Activated CD8-positive, alpha-beta T cell treated with anti-CD3 and anti-CD28 coated beads for 36 hours (primary cell): Measurements from ENCODE around the gene IL2RA. TPM values are rescaled to one million over a fixed set of nuclear protein-coding genes. Genes with fewer than 3 reads are reported as not detected.

Experiments used
- ATAC-seq: fragments of 200-7000 bp; cut with Tn5 transposase; one replicate; pipeline ENCODE4 v1.10.0; 2021; ENCODE audit warnings: mild to moderate bottlenecking, moderate library complexity
- CTCF ChIA-PET: fragments of 350-600 bp; sonication (Branson Sonifier 250); formaldehyde crosslinking; loops from one replicate; lab custom pipeline; 2021; ENCODE audit warnings: antibody characterized with exemption; lab: Charles Lee
- POLR2A ChIA-PET: fragments of 350-600 bp; sonication (Branson Sonifier 250); formaldehyde crosslinking; loops from one replicate; lab custom pipeline; 2021; ENCODE audit warnings: antibody characterized with exemption; lab: Charles Lee
- DNase-seq: peaks from one replicate; pipeline ENCODE4 v3.0.0-alpha.2; 2020
- H3K27ac Mint-ChIP-seq: one replicate; pipeline ENCODE4 v1.8.0; 2021; ENCODE audit warnings: mild to moderate bottlenecking, mixed read lengths
- H3K27me3 Mint-ChIP-seq: one replicate; pipeline ENCODE4 v1.8.0; 2021; ENCODE audit warnings: mixed read lengths
- H3K36me3 Mint-ChIP-seq: one replicate; pipeline ENCODE4 v1.8.0; 2021; ENCODE audit warnings: low read depth, mixed read lengths
- H3K4me1 Mint-ChIP-seq: one replicate; pipeline ENCODE4 v1.8.0; 2021; ENCODE audit warnings: low read depth, mixed read lengths
- H3K4me3 Mint-ChIP-seq: one replicate; pipeline ENCODE4 v1.8.0; 2021; ENCODE audit warnings: mild to moderate bottlenecking, moderate library complexity, mixed read lengths
- H3K9me3 Mint-ChIP-seq: one replicate; pipeline ENCODE4 v1.8.0; 2021; ENCODE audit warnings: mixed read lengths
- intact Hi-C: fragments of 100-400 bp; cut with micrococcal nuclease; formaldehyde crosslinking; loops from one replicate; pipeline ENCODE4 v1.10.0; 2022
- total RNA-seq, 2 experiments: library from RNA; stranded (reverse); gene quantifications; one replicate each; pipeline ENCODE4 v1.2.3, GENCODE V29; 2021
- TF ChIP-seq, protein P1 (sequence below): fragments of 200-600 bp; IDR thresholded peaks from one replicate; pipeline ENCODE4 v1.8.0; 2022; ENCODE audit warnings: antibody characterized with exemption, mild to moderate bottlenecking

The IL2RA gene
- total RNA-seq, 2 experiments from 2014 or later: 868 to 874 TPM

- intact Hi-C loops: loop anchor here (5.0 to 10.0 kb wide), 2 partner anchors 34 to 272 kb away; partner anchors contain the start of gene GDI2
- peak overlapping the region; percentile 62 for H3K4me3 Mint-ChIP-seq
- DNase-seq: peak; percentile 96
- peaks cover 4% of the 10 kb centered on the region for H3K9me3 Mint-ChIP-seq
- POLR2A ChIA-PET: interaction anchor here (0.6 to 29.2 kb wide), 9 partner anchors 9 to 574 kb away, joined by 3 to 846 read pairs (median 3); partner anchors contain the start of genes IL2RA and PFKFB3
- TF ChIP-seq, protein P1, sequence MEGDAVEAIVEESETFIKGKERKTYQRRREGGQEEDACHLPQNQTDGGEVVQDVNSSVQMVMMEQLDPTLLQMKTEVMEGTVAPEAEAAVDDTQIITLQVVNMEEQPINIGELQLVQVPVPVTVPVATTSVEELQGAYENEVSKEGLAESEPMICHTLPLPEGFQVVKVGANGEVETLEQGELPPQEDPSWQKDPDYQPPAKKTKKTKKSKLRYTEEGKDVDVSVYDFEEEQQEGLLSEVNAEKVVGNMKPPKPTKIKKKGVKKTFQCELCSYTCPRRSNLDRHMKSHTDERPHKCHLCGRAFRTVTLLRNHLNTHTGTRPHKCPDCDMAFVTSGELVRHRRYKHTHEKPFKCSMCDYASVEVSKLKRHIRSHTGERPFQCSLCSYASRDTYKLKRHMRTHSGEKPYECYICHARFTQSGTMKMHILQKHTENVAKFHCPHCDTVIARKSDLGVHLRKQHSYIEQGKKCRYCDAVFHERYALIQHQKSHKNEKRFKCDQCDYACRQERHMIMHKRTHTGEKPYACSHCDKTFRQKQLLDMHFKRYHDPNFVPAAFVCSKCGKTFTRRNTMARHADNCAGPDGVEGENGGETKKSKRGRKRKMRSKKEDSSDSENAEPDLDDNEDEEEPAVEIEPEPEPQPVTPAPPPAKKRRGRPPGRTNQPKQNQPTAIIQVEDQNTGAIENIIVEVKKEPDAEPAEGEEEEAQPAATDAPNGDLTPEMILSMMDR: peak; percentile 95
- CTCF ChIA-PET: interaction anchor here (0.9 to 3.4 kb wide), 34 partner anchors 10 to 507 kb away, joined by 3 to 118 read pairs (median 4); partner anchors contain the start of genes IL2RA and PFKFB3
- peaks cover 67% of the 10 kb centered on the region for H3K4me1 Mint-ChIP-seq
- peak; percentile 43 for ATAC-seq
- peaks cover 30% of the 10 kb centered on the region for H3K36me3 Mint-ChIP-seq
- peak overlapping the region; percentile 88 for H3K27ac Mint-ChIP-seq
- H3K27me3 Mint-ChIP-seq: no peaks in the 10 kb centered on the region
Measured at GRCh38 chr10:6086375-6087233, 24.4 kb upstream of the IL2RA start.

GRCh38 chr10:6083523-6084475 lies 21.6 kb upstream of the IL2RA start:
- peaks cover 10% of the 10 kb centered on the region for H3K36me3 Mint-ChIP-seq
- ChIA-PET POLR2A (interaction anchor here (0.6 to 29.2 kb wide), 13 partner anchors 9 to 498 kb away, joined by 3 to 846 read pairs (median 4); partner anchors contain the start of genes IL15RA and IL2RA), CTCF (interaction anchor here (0.6 to 2.7 kb wide), 14 partner anchors 11 to 318 kb away, joined by 3 to 38 read pairs (median 4); partner anchors contain the start of genes IL2RA and PFKFB3)
- peak; percentile 88 for DNase-seq
- H3K27me3 Mint-ChIP-seq: no peaks in the 10 kb centered on the region
- intact Hi-C loops: loop anchor here (2.0 to 10.0 kb wide), 2 partner anchors 15 to 269 kb away; partner anchors contain the start of gene GDI2
- H3K4me1 Mint-ChIP-seq: peaks cover 68% of the 10 kb centered on the region
- H3K4me3 Mint-ChIP-seq: peak overlapping the region; percentile 78
- TF ChIP-seq, protein P1: no peak
- ATAC-seq: peak; percentile 72
- peak overlapping the region; percentile 94 for H3K27ac Mint-ChIP-seq
- H3K9me3 Mint-ChIP-seq: peaks cover 4% of the 10 kb centered on the region

DNA sequence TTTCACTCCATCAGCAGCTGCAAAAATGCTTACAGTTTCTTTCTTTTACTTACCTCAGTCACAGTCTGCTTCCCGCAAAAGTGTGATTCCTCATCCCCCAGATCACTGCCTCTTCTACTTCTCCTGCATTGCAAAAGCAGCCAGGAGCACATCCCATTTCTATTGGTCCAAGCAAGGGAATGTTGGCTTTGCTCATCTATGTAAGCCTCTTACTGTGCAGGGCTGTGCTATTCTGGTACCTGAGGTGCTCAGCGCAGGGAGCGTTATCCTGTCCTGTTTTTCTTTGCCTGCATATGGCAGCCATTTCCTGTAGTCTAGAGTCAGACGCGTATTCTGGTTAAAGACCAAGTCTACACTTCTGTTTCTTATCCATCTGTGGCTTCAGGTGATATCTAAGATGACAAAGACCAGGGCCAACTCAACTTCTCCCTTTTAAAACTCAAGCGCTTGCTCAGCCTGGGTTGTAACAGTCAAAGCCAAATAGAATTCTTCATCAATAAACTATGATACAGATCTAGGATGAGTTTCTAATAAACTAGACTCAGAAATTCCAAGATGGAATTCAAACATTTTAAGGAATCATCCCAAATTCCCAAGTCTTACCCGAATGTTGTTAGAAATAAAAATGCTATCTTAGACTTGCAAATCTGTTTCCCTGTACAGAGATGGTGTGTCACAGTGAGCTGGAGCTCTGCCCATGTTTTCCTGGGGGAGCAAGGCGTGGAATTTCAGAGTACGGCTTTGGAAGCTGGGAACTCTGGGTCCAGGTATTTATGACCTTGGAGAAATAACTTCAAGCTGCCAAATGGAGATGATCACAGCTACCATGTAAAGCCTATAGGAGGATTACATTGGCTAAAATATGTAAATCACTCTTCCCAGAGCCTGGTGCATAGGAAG lies 20.6 kb upstream of the IL2RA start:
- ATAC-seq (no peak), DNase-seq (no peak)
- Mint-ChIP-seq H3K4me3 (peak overlapping the region; percentile 78), H3K36me3 (peaks cover 10% of the 10 kb centered on the region), H3K27me3 (no peaks in the 10 kb centered on the region), H3K9me3 (peaks cover 4% of the 10 kb centered on the region), H3K4me1 (peaks cover 61% of the 10 kb centered on the region), H3K27ac (peak overlapping the region; percentile 94)
- TF ChIP-seq, protein P1: no peak
- CTCF ChIA-PET: interaction anchor here (0.7 to 2.7 kb wide), 7 partner anchors 10 to 54 kb away, joined by 3 to 38 read pairs (median 7); no protein-coding TSS in a partner anchor
- intact Hi-C loops: loop anchor here (10.0 kb wide), 1 partner anchor 268 kb away; the partner anchor contains the start of gene GDI2
- POLR2A ChIA-PET: interaction anchor here (0.8 to 29.2 kb wide), 8 partner anchors 8 to 499 kb away, joined by 3 to 846 read pairs (median 6); partner anchors contain the start of genes IL15RA and IL2RA
